ENCODE data around the gene CEACAM18.
A peak's percentile ranks its signal among the peaks of the same experiment; 100 is the strongest.

CEACAM18 gene

GRCh38 chr19:51470966-51471365 is 7.4 kb upstream of the CEACAM18 start:
- DNase-seq (ENCODE audit: insufficient read length, low spot score) (no peak), FAIRE-seq (no peak)
- no peak for TF ChIP-seq CTCF (IDR thresholded peaks at IDR 0.05; ENCODE audit: insufficient read depth, missing control alignments)

GRCh38 chr19:51471527-51471926 is 6.8 kb upstream of the CEACAM18 start:
- TF ChIP-seq CTCF (IDR thresholded peaks at IDR 0.05; ENCODE audit: insufficient read depth, missing control alignments), result no peak
- FAIRE-seq (no peak), DNase-seq (ENCODE audit: insufficient read length, low spot score) (no peak)

GRCh38 chr19:51472607-51473006 is 5.7 kb upstream of the CEACAM18 start:
- TF ChIP-seq CTCF (IDR thresholded peaks at IDR 0.05; ENCODE audit: insufficient read depth, missing control alignments), result no peak
- DNase-seq (ENCODE audit: insufficient read length, low spot score) (no peak), FAIRE-seq (no peak)

- FAIRE-seq (no peak), DNase-seq (ENCODE audit: insufficient read length, low spot score) (no peak)
- peak; percentile 83 for TF ChIP-seq CTCF (IDR thresholded peaks at IDR 0.05; ENCODE audit: insufficient read depth, missing control alignments)
These were observed 5.2 kb upstream of the CEACAM18 start for GRCh38 chr19:51473009-51473707.

- TF ChIP-seq CTCF (IDR thresholded peaks at IDR 0.05; ENCODE audit: insufficient read depth, missing control alignments), result no peak
- DNase-seq (ENCODE audit: insufficient read length, low spot score) (no peak), FAIRE-seq (no peak)
These were observed 2.2 kb upstream of the CEACAM18 start for GRCh38 chr19:51476164-51476563.

- no peak for FAIRE-seq
- no peak for TF ChIP-seq CTCF (IDR thresholded peaks at IDR 0.05; ENCODE audit: insufficient read depth, missing control alignments)
These were observed 995 bp upstream of the CEACAM18 start for GRCh38 chr19:51477344-51477743.

GRCh38 chr19:51479531-51480331 is 1.4 kb downstream of the CEACAM18 start:
- DNase-seq (ENCODE audit: insufficient read length, low spot score), result no peak
- no peak for TF ChIP-seq CTCF (IDR thresholded peaks at IDR 0.05; ENCODE audit: insufficient read depth, missing control alignments)
- FAIRE-seq, result no peak

More at GRCh38 chr19:51477344-51477743, 995 bp upstream of the CEACAM18 start:
- DNase-seq (ENCODE audit: insufficient read length, low spot score), result no peak

All from D721Med (cell line).